Measurements from ENCODE around the gene B3GALNT1. TPM values are rescaled to one million over a fixed set of nuclear protein-coding genes. Genes with fewer than 3 reads are reported as not detected.

Gene B3GALNT1
- total RNA-seq (2022; extraction: Qiagen RNA extraction; ENCODE audit: low read depth): 0.15 to 0.23 TPM (median 0.21 TPM) in 3 of 5 replicates, not detected in the others

GRCh38 chr3:161104561-161105551, at the start of gene B3GALNT1:
Gene B3GALNT1, minus strand, starts transcription at chr3:161105349. Its CDS starts 18,595 bp downstream, at chr3:161086754.

Other genes with a start within 250 kb of the B3GALNT1 start
- gene NMD3, start 116.0 kb upstream of the B3GALNT1 start, total RNA-seq (2022; extraction: Qiagen RNA extraction; ENCODE audit: low read depth): 36.4 to 59.5 TPM (median 50.4 TPM) in 5 replicates

Measured in A549 treated with RU486 at 1 μM for 4 hours (cell line).